Transverse colon (tissue), 4 donors: ENCODE results near the gene GALNT10. TPM values are rescaled to one million over a fixed set of nuclear protein-coding genes. Genes with fewer than 3 reads are reported as not detected.

Source experiments
- DNase-seq: peaks from one replicate; pipeline ENCODE4 v3.0.0-alpha.2; 2019
- H3K27ac ChIP-seq, 4 donors: fragments of 200-600 bp; sonication (generic); 2 replicates each; pipeline ENCODE4 v1.5.1; 2016 to 2018; ENCODE audit warnings: inconsistent platforms in 4 of 4
- H3K27me3 ChIP-seq: fragments of 200-600 bp; sonication (generic); 2 replicates; pipeline ENCODE4 v1.5.1; 2017; ENCODE audit warnings: inconsistent platforms
- H3K36me3 ChIP-seq, 4 donors: fragments of 200-600 bp; sonication (generic); 2 replicates each; pipeline ENCODE4 v1.5.1; 2017 to 2019; ENCODE audit warnings: inconsistent platforms in 4 of 4
- H3K4me1 ChIP-seq, 4 donors: fragments of 200-600 bp; sonication (generic); 2 replicates each; pipeline ENCODE4 v1.5.1; 2017 to 2020; ENCODE audit warnings: inconsistent platforms in 4 of 4
- H3K4me3 ChIP-seq, 4 donors: fragments of 200-600 bp; sonication (generic); 1 replicate in 1 of 4; 2 replicates in 3 of 4; pipeline versions ENCODE4 v1.5.1 to v1.6.1; 2017 to 2019; ENCODE audit warnings: inconsistent platforms in 4 of 4
- H3K9me3 ChIP-seq, 2 donors: fragments of 200-600 bp; sonication (generic); 2 replicates each; pipeline ENCODE4 v1.5.1; 2017 to 2019; ENCODE audit warnings: inconsistent platforms in 2 of 2
- CTCF ChIP-seq, 5 experiments: fragments of 200-600 bp in 3 of 5; fragments of 450-650 bp in 2 of 5; sonication (generic) in 3 of 5; IDR thresholded peaks; 1 replicate in 2 of 5; 2 replicates in 3 of 5; pipeline ENCODE4 v1.5.1; 2016 to 2017; ENCODE audit warnings: antibody characterized with exemption in 5 of 5, inconsistent platforms in 3 of 5, mild to moderate bottlenecking in 2 of 5, moderate library complexity in 1 of 5
- EP300 ChIP-seq: sonication (generic); formaldehyde crosslinking; IDR thresholded peaks from one replicate; pipeline ENCODE4 v1.6.1; 2017; ENCODE audit warnings: antibody characterized with exemption, low read depth
- POLR2A ChIP-seq: fragments of 450-650 bp; IDR thresholded peaks from one replicate; pipeline ENCODE4 v1.6.1; 2016; ENCODE audit warnings: antibody characterized with exemption, mild to moderate bottlenecking, moderate library complexity
- POLR2AphosphoS5 ChIP-seq, 3 donors: sonication (generic); formaldehyde crosslinking; IDR thresholded peaks; one replicate each; pipeline ENCODE4 v1.6.1; 2016; ENCODE audit warnings: antibody characterized with exemption in 3 of 3
- WGBS, 2 donors: methylation state at CpG; one replicate each; pipeline ENCODE4 v1.1.5; 2018; ENCODE audit warnings: low coverage in 1 of 2; 5-methylcytosine and 5-hydroxymethylcytosine counted together
- in situ Hi-C, 4 donors: fragments of 200-750 bp; cut with MboI; loops; one replicate each; pipeline versions ENCODE4 v1.15.0 to v1.15.1; 2017; ENCODE audit warnings: low sequenced_read_pairs in 3 of 4, low pct_ligation_motif_present in 1 of 4, low pct_unique_long_range_greater_than_20kb in 1 of 4
- intact Hi-C: fragments of 100-400 bp; cut with DNase I; formaldehyde crosslinking; loops from one replicate; pipeline ENCODE4 v1.15.1; 2023; ENCODE audit warnings: low total_unique reads
- total RNA-seq, 4 donors: library from RNA; depleted of rRNA; stranded (reverse); fragments of >200 nt; gene quantifications; one replicate each; pipeline ENCODE4 v1.1.0, GENCODE V29; 2016

GALNT10 gene
- total RNA-seq, 4 donors from 2014 or later, result 18.7 to 142 (median 39.3) TPM

GRCh38 chr5:154202379-154203260 is 12.1 kb downstream of the GALNT10 start:
- in situ Hi-C loops (no loop called here), intact Hi-C loops (no loop called here)
- Histone ChIP-seq H3K36me3 (no peaks in the 10 kb centered on the region), H3K27ac (peak overlapping the region in 2 of 4 donors; percentile 21), H3K9me3 (no peaks in the 10 kb centered on the region), H3K27me3 (no peaks in the 10 kb centered on the region), H3K4me3 (no peak overlapping the region), H3K4me1 (peaks cover 6 to 34% (median 13%) of the 10 kb centered on the region in 4 donors)
- DNase-seq, result peak; percentile 49
- TF ChIP-seq POLR2A (no peak), EP300 (no peak), POLR2AphosphoS5 (IDR thresholded peaks at IDR 0.05) (no peak), CTCF (IDR thresholded peaks at IDR 0.05) (no peak)
- 35 to 40% methylated on average over 1 to 11 of the region's 11 CpGs for WGBS, 2 donors

- no peak overlapping the region for H3K27ac ChIP-seq
- DNase-seq, result peak; percentile 44
- intact Hi-C loops (no loop called here), in situ Hi-C loops (no loop called here)
- H3K9me3 ChIP-seq, result no peaks in the 10 kb centered on the region
- no peak overlapping the region for H3K4me3 ChIP-seq
- no peaks in the 10 kb centered on the region for H3K27me3 ChIP-seq
- peaks cover 0 to 23% (median 11%) of the 10 kb centered on the region in 4 donors for H3K4me1 ChIP-seq
- TF ChIP-seq EP300 (no peak), CTCF (IDR thresholded peaks at IDR 0.05) (no peak)
- no peaks in the 10 kb centered on the region for H3K36me3 ChIP-seq
- 66 to 90% methylated on average over 2 to 4 of the region's 4 CpGs for WGBS, 2 donors
These were observed 13.5 kb downstream of the GALNT10 start for GRCh38 chr5:154203798-154204578.

- H3K4me1 ChIP-seq, result peaks cover 0 to 20% (median 11%) of the 10 kb centered on the region in 4 donors
- intact Hi-C loops, result no loop called here
- H3K36me3 ChIP-seq, result no peaks in the 10 kb centered on the region
- WGBS, 2 donors, result 87 to 95% methylated on average over 5 to 6 of the region's 6 CpGs
- H3K9me3 ChIP-seq, result no peaks in the 10 kb centered on the region
- in situ Hi-C loops, result no loop called here
- TF ChIP-seq POLR2AphosphoS5 (IDR thresholded peaks at IDR 0.05), result no peak
- no peak for TF ChIP-seq CTCF (IDR thresholded peaks at IDR 0.05)
- no peak for TF ChIP-seq POLR2A
- TF ChIP-seq EP300, result no peak
- no peak overlapping the region for H3K27ac ChIP-seq
- H3K4me3 ChIP-seq, result no peak overlapping the region
- DNase-seq, result no peak
- H3K27me3 ChIP-seq, result no peaks in the 10 kb centered on the region
These were observed 15.0 kb downstream of the GALNT10 start for GRCh38 chr5:154205441-154206117.

GRCh38 chr5:154206311-154206710 is 15.8 kb downstream of the GALNT10 start:
- no peak for TF ChIP-seq POLR2AphosphoS5 (IDR thresholded peaks at IDR 0.05)
- no peak for TF ChIP-seq EP300
- no peak for TF ChIP-seq CTCF (IDR thresholded peaks at IDR 0.05)
- TF ChIP-seq POLR2A, result no peak
- WGBS, 2 donors, result 88 to 90% methylated on average over 3 to 6 of the region's 6 CpGs
- Histone ChIP-seq H3K27me3 (no peaks in the 10 kb centered on the region), H3K4me1 (peaks cover 0 to 20% (median 11%) of the 10 kb centered on the region in 4 donors), H3K9me3 (no peaks in the 10 kb centered on the region), H3K36me3 (no peaks in the 10 kb centered on the region), H3K27ac (no peak overlapping the region), H3K4me3 (no peak overlapping the region)
- intact Hi-C loops, result no loop called here
- in situ Hi-C loops, result no loop called here
- no peak for DNase-seq
